Coronary artery (tissue), 2 donors: Measurements from ENCODE around the gene ACVRL1.

Experiments
- DNase-seq: peaks from one replicate; pipeline ENCODE4 v3.0.0-alpha.2; 2017; ENCODE audit warnings: low spot score
- H3K27ac ChIP-seq, 2 donors: fragments of 200-600 bp; sonication (generic); one replicate each; pipeline ENCODE4 v1.5.1; 2016 to 2019
- H3K4me3 ChIP-seq: fragments of 200-600 bp; sonication (generic); 2 replicates; pipeline ENCODE4 v1.5.1; 2016; ENCODE audit warnings: mild to moderate bottlenecking, moderate library complexity
- CTCF ChIP-seq: fragments of 200-600 bp; sonication (generic); IDR thresholded peaks from one replicate; pipeline ENCODE4 v1.5.1; 2019; ENCODE audit warnings: antibody characterized with exemption

ACVRL1 gene

GRCh38 chr12:51907083-51907855 is at the start of gene ACVRL1:
Gene ACVRL1 (plus strand): TSS chr12:51907504. CDS start chr12:51912475, 4,971 bp downstream.
- Histone ChIP-seq H3K4me3 (peak within 1 kb of the TSS; percentile 81), H3K27ac (peak within 1 kb of the TSS; percentile 58 to 90)
- no peak for TF ChIP-seq CTCF
- no peak for DNase-seq

GRCh38 chr12:51860986-51861385 is 46.3 kb upstream of the ACVRL1 start:
- Histone ChIP-seq H3K27ac (no peak overlapping the region), H3K4me3 (no peak overlapping the region)
- no peak for DNase-seq
- TF ChIP-seq CTCF = no peak

GRCh38 chr12:51862947-51863346 is 44.4 kb upstream of the ACVRL1 start:
- H3K27ac ChIP-seq = no peak overlapping the region
- TF ChIP-seq CTCF = no peak
- H3K4me3 ChIP-seq = no peak overlapping the region
- DNase-seq = no peak

- H3K4me3 ChIP-seq = peak overlapping the region; percentile 73
- no peak for TF ChIP-seq CTCF
- H3K27ac ChIP-seq = peak overlapping the region in 1 of 2 donors; percentile 56
- no peak for DNase-seq
Measured at GRCh38 chr12:51863363-51863932, 43.9 kb upstream of the ACVRL1 start.

- Histone ChIP-seq H3K4me3 (peak overlapping the region; percentile 73), H3K27ac (peak overlapping the region in 1 of 2 donors; percentile 56)
- no peak for DNase-seq
- no peak for TF ChIP-seq CTCF
Measured at GRCh38 chr12:51863933-51864832, 43.1 kb upstream of the ACVRL1 start.

GRCh38 chr12:51864833-51865670 is 42.3 kb upstream of the ACVRL1 start:
- TF ChIP-seq CTCF = no peak
- Histone ChIP-seq H3K27ac (no peak overlapping the region), H3K4me3 (peak overlapping the region; percentile 73)
- no peak for DNase-seq
